H9 (cell line): ENCODE results near the gene KIRREL3. TPM values are rescaled to one million over a fixed set of nuclear protein-coding genes. Genes with fewer than 3 reads are reported as not detected.

Source experiments
- DNase-seq: peaks from one replicate; pipeline ENCODE4 v3.0.0-alpha.2; 2017
- H2AFZ ChIP-seq: one replicate; pipeline ENCODE4 v1.6.1; 2013; ENCODE audit warnings: mild to moderate bottlenecking, low read length, control low read depth, moderate library complexity
- H2AK5ac ChIP-seq: 2 replicates; pipeline ENCODE4 v1.6.1; 2013; ENCODE audit warnings: low read length, control low read depth, mixed read lengths; ENCODE audit not compliant: insufficient read length
- H2BK120ac ChIP-seq: one replicate; pipeline ENCODE4 v1.6.1; 2013; ENCODE audit warnings: low read depth, mild to moderate bottlenecking, low read length, control low read depth, inconsistent platforms; ENCODE audit not compliant: poor library complexity, severe bottlenecking
- H2BK12ac ChIP-seq: 2 replicates; pipeline ENCODE4 v1.6.1; 2013; ENCODE audit warnings: low read length, control low read depth, mixed read lengths, low read depth; ENCODE audit not compliant: insufficient read length
- H2BK15ac ChIP-seq: 2 replicates; pipeline ENCODE4 v1.6.1; 2013; ENCODE audit warnings: low read depth, low read length, control low read depth
- H2BK20ac ChIP-seq: one replicate; pipeline ENCODE4 v1.6.1; 2013; ENCODE audit warnings: low read depth, mild to moderate bottlenecking, low read length, control low read depth, inconsistent platforms; ENCODE audit not compliant: poor library complexity, severe bottlenecking
- H2BK5ac ChIP-seq: 2 replicates; pipeline ENCODE4 v1.6.1; 2013; ENCODE audit warnings: low read length, control low read depth, mixed read lengths; ENCODE audit not compliant: insufficient read length
- H3K14ac ChIP-seq: 2 replicates; pipeline ENCODE4 v1.6.1; 2013; ENCODE audit warnings: low read length, control low read depth; ENCODE audit not compliant: insufficient read depth
- H3K18ac ChIP-seq: 2 replicates; pipeline ENCODE4 v1.6.1; 2013; ENCODE audit warnings: low read depth, mild to moderate bottlenecking, mixed read lengths, low read length, control low read depth; ENCODE audit not compliant: insufficient read length
- H3K23ac ChIP-seq: 2 replicates; pipeline ENCODE4 v1.6.1; 2013; ENCODE audit warnings: low read length, control low read depth, mixed read lengths, low read depth; ENCODE audit not compliant: insufficient read length
- H3K23me2 ChIP-seq: 2 replicates; pipeline ENCODE4 v1.6.1; 2013; ENCODE audit warnings: low read depth, mild to moderate bottlenecking, mixed read lengths, low read length, control low read depth; ENCODE audit not compliant: insufficient read length, poor library complexity, severe bottlenecking
- H3K27ac ChIP-seq: 2 replicates; pipeline ENCODE4 v1.5.1; 2013; ENCODE audit warnings: low read length, control low read depth, mixed read lengths, low read depth; ENCODE audit not compliant: insufficient read length
- H3K27me3 ChIP-seq: 2 replicates; pipeline ENCODE4 v1.6.1; 2013; ENCODE audit warnings: low read length, control low read depth, inconsistent platforms; ENCODE audit not compliant: insufficient read depth
- H3K4ac ChIP-seq: 2 replicates; pipeline ENCODE4 v1.6.1; 2013; ENCODE audit warnings: low read depth, mild to moderate bottlenecking, control low read depth, inconsistent platforms, low read length, moderate library complexity
- H3K4me1 ChIP-seq: 2 replicates; pipeline ENCODE4 v1.6.1; 2013; ENCODE audit warnings: low read length, control low read depth, inconsistent platforms; ENCODE audit not compliant: insufficient read depth
- H3K4me2 ChIP-seq: 2 replicates; pipeline ENCODE4 v1.6.1; 2013; ENCODE audit warnings: low read length, control low read depth, mixed read lengths; ENCODE audit not compliant: insufficient read length, insufficient read depth
- H3K56ac ChIP-seq: 2 replicates; pipeline ENCODE4 v1.6.1; 2013; ENCODE audit warnings: low read depth, mild to moderate bottlenecking, mixed read lengths, low read length, control low read depth; ENCODE audit not compliant: insufficient read length
- H3K79me1 ChIP-seq: 2 replicates; pipeline ENCODE4 v1.6.1; 2013; ENCODE audit warnings: low read depth, mild to moderate bottlenecking, moderate library complexity, low read length, control low read depth, inconsistent platforms; ENCODE audit not compliant: insufficient read depth, poor library complexity, severe bottlenecking
- H3K79me2 ChIP-seq: 2 replicates; pipeline ENCODE4 v1.6.1; 2013; ENCODE audit warnings: low read length, control low read depth, inconsistent platforms; ENCODE audit not compliant: insufficient read depth
- H3K9ac ChIP-seq: 2 replicates; pipeline ENCODE4 v1.6.1; 2013; ENCODE audit warnings: low read length, control low read depth, mixed read lengths; ENCODE audit not compliant: insufficient read length; ENCODE audit errors: extremely low read depth
- H3K9me3 ChIP-seq: one replicate; pipeline ENCODE4 v1.6.1; 2013; ENCODE audit warnings: low read depth, low read length, inconsistent platforms; ENCODE audit not compliant: control insufficient read depth
- H3T11ph ChIP-seq: one replicate; pipeline ENCODE4 v1.6.1; 2013; ENCODE audit warnings: mild to moderate bottlenecking, low read length, control low read depth, inconsistent platforms
- H4K20me1 ChIP-seq: one replicate; pipeline ENCODE4 v1.6.1; 2013; ENCODE audit not compliant: control insufficient read depth, insufficient read length, insufficient read depth
- H4K5ac ChIP-seq: 2 replicates; pipeline ENCODE4 v1.6.1; 2013; ENCODE audit warnings: low read depth, mild to moderate bottlenecking, mixed read lengths, low read length, control low read depth; ENCODE audit not compliant: insufficient read length
- H4K8ac ChIP-seq: replicated peaks from 2 replicates; pipeline ENCODE4 v1.6.1; 2013; ENCODE audit warnings: low read length, control low read depth, mixed read lengths, low read depth; ENCODE audit not compliant: insufficient read length
- H4K91ac ChIP-seq: 2 replicates; pipeline ENCODE4 v1.6.1; 2013; ENCODE audit warnings: low read depth, mild to moderate bottlenecking, moderate library complexity, mixed read lengths, low read length, control low read depth; ENCODE audit not compliant: insufficient read length
- H3K27ac Mint-ChIP-seq, 3 experiments: 2 replicates in 2 of 3; 3 replicates in 1 of 3; pipeline ENCODE4 v1.8.0; 2020 to 2021; ENCODE audit warnings: mixed read lengths in 3 of 3, mild to moderate bottlenecking in 1 of 3, moderate library complexity in 1 of 3
- H3K27me3 Mint-ChIP-seq: 2 replicates; pipeline ENCODE4 v1.8.0; 2021; ENCODE audit warnings: low read depth, mild to moderate bottlenecking, moderate library complexity, mixed read lengths
- H3K36me3 Mint-ChIP-seq, 3 experiments: 2 replicates in 2 of 3; 3 replicates in 1 of 3; pipeline ENCODE4 v1.8.0; 2020 to 2021; ENCODE audit warnings: low read depth in 3 of 3, mixed read lengths in 3 of 3; ENCODE audit not compliant: insufficient read depth in 1 of 3
- H3K4me1 Mint-ChIP-seq, 2 experiments: 2 replicates each; pipeline ENCODE4 v1.8.0; 2020; ENCODE audit warnings: mixed read lengths in 2 of 2
- H3K4me3 Mint-ChIP-seq, 2 experiments: 2 replicates in 1 of 2; 3 replicates in 1 of 2; pipeline ENCODE4 v1.8.0; 2020 to 2021; ENCODE audit warnings: mild to moderate bottlenecking in 2 of 2, mixed read lengths in 2 of 2, moderate library complexity in 1 of 2
- H3K9me3 Mint-ChIP-seq, 2 experiments: 2 replicates in 1 of 2; 3 replicates in 1 of 2; pipeline ENCODE4 v1.8.0; 2020; ENCODE audit warnings: mild to moderate bottlenecking in 2 of 2, mixed read lengths in 2 of 2, moderate library complexity in 1 of 2
- WGBS: extraction: QIAGEN DNeasy Blood & Tissue Kit; methylation state at CpG from one replicate; pipeline ENCODE4 v1.1.7; 2013; ENCODE audit warnings: missing lambda C conversion rate, low lambda C conversion rate, mixed read lengths; ENCODE audit not compliant: insufficient read length; ENCODE audit errors: extremely low coverage; 5-methylcytosine and 5-hydroxymethylcytosine counted together
- total RNA-seq: library from RNA; stranded (reverse); gene quantifications from 2 replicates; pipeline ENCODE4 v1.2.1, GENCODE V29; 2021
- TF ChIP-seq, protein P1 (sequence below): fragments of 200-600 bp; sonication (generic); conservative IDR thresholded peaks from 3 replicates; pipeline ENCODE4 v1.8.0; 2021; ENCODE audit warnings: antibody characterized with exemption, mild to moderate bottlenecking

KIRREL3 gene
- total RNA-seq, 1 experiment from 2014 or later, result 0.17 TPM

DNA sequence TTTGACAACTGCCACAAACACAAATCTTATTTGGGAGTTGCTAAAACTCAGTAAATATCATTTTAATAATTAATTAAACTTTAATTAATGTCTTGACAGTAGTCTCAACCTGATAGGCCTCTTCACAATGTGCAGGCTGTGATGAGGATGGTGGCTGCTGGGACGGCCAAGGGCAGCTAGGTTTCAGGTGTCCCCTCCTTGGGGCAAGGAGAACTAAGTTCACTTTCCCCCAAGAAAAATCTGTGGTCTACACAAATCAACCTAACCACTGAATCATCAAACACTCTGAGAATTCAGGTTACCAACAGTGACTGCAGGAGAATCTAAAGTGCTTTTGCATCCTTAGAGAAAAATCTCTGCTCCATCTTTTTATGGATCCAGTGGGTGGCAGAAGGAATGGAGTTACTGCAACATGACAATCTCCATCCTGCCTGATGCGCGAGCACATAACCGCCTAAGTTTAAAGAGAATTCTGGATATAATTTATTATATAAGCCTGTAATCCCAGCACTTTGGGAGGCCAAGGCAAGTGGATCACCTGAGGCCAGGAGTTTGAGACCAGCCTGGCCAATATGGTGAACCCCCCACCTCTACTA, 289.7 kb downstream of the KIRREL3 start:
- Mint-ChIP-seq H3K27me3 (no peaks in the 10 kb centered on the region; the same call in none of the 2 replicates), H3K9me3 (no peaks in the 10 kb centered on the region), H3K4me1 (peaks cover 24 to 34% of the 10 kb centered on the region in 2 experiments), H3K4me3 (no peak overlapping the region), H3K36me3 (no peaks in the 10 kb centered on the region), H3K27ac (no peak overlapping the region)
- H3K23me2 ChIP-seq, result no peaks in the 10 kb centered on the region
- H2BK120ac ChIP-seq, result no peak overlapping the region
- H4K20me1 ChIP-seq, result no peaks in the 10 kb centered on the region
- H3K4me1 ChIP-seq, result 0 out of 2 replicates have a peak, but pooled peaks cover 2% of the 10 kb centered on the region
- H3K79me1 ChIP-seq, result no peaks in the 10 kb centered on the region
- H3K4me2 ChIP-seq, result no peak overlapping the region
- no peaks in the 10 kb centered on the region for H3K9me3 ChIP-seq
- no peak overlapping the region for H3K56ac ChIP-seq
- H2BK12ac ChIP-seq, result no peak overlapping the region
- H3K79me2 ChIP-seq, result no peaks in the 10 kb centered on the region
- DNase-seq, result no peak
- no peak overlapping the region for H3K23ac ChIP-seq
- no peaks in the 10 kb centered on the region for H3K27me3 ChIP-seq
- H3K18ac ChIP-seq, result no peak overlapping the region
- H2AK5ac ChIP-seq, result no peak overlapping the region
- TF ChIP-seq, protein P1, sequence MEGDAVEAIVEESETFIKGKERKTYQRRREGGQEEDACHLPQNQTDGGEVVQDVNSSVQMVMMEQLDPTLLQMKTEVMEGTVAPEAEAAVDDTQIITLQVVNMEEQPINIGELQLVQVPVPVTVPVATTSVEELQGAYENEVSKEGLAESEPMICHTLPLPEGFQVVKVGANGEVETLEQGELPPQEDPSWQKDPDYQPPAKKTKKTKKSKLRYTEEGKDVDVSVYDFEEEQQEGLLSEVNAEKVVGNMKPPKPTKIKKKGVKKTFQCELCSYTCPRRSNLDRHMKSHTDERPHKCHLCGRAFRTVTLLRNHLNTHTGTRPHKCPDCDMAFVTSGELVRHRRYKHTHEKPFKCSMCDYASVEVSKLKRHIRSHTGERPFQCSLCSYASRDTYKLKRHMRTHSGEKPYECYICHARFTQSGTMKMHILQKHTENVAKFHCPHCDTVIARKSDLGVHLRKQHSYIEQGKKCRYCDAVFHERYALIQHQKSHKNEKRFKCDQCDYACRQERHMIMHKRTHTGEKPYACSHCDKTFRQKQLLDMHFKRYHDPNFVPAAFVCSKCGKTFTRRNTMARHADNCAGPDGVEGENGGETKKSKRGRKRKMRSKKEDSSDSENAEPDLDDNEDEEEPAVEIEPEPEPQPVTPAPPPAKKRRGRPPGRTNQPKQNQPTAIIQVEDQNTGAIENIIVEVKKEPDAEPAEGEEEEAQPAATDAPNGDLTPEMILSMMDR, result no peak
- H3K14ac ChIP-seq, result no peak overlapping the region
- no peak overlapping the region for H2AFZ ChIP-seq
- no peak overlapping the region for H4K91ac ChIP-seq
- no peak overlapping the region for H2BK20ac ChIP-seq
- no peak overlapping the region for H4K5ac ChIP-seq
- no CpG with 5 or more reads among the region's 4 CpGs for WGBS
- H3K4ac ChIP-seq, result no peak overlapping the region
- H4K8ac ChIP-seq, result no peak overlapping the region
- H2BK15ac ChIP-seq, result no peak overlapping the region
- H3K27ac ChIP-seq, result no peak overlapping the region
- H3K9ac ChIP-seq, result no peak overlapping the region
- H3T11ph ChIP-seq, result no peak overlapping the region
- H2BK5ac ChIP-seq, result no peak overlapping the region
